HG02840 (cell line): ENCODE data around the gene RXYLT1.
A peak's percentile ranks its signal among the peaks of the same experiment; 100 is the strongest.
"Not testable (repeated sequence)": the region's sequence is repeated elsewhere in the genome, so short reads cannot be mapped to it uniquely, and the experiment has no call there.

ENCODE experiments used
- ATAC-seq: cut with Tn5 transposase; IDR thresholded peaks from one replicate; pipeline ENCODE4 v1.9.1; 2021; ENCODE audit warnings: mild to moderate bottlenecking, moderate library complexity, moderate number of reproducible peaks; ENCODE audit not compliant: unreplicated experiment, low FRiP score

RXYLT1 gene

DNA sequence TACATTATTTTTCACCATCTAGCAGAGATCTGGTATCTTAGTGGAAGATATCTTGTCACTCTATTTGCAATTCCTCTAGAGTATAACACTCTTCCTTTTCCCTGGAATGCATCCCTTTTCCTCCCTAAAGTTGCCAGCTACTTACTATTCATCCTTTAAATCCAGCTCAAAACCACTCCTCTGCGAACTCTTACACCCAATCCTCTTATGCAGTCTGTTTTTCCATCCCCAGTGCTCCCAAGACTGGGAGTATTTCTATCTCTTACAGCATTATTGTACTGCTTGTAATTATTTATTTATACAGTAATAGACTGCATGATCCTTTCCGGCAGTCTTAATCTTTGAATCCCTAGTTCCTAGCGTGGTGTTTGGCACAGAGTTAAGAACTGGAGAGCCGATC, 61.9 kb downstream of the RXYLT1 start:
- ATAC-seq, result no peak

DNA sequence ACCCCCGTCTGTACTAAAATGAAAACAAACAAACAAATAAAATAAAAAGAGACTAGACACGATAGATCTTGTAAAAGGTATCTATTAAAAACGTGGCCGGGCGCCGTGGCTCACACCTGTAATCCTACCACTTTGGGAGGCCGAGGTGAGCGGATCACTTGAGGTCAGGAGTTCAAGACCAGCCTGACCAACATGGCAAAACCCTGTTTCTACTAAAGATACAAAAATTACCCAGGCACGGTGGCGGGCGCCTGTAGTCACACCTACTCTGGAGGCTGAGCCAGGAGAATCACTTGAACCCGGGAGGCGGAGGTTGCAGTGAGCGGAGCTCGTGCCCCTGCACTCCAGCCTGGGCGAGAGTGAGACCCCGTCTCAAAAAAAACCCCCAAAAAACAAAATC, 63.0 kb downstream of the RXYLT1 start:
- ATAC-seq, result not testable (repeated sequence)

DNA sequence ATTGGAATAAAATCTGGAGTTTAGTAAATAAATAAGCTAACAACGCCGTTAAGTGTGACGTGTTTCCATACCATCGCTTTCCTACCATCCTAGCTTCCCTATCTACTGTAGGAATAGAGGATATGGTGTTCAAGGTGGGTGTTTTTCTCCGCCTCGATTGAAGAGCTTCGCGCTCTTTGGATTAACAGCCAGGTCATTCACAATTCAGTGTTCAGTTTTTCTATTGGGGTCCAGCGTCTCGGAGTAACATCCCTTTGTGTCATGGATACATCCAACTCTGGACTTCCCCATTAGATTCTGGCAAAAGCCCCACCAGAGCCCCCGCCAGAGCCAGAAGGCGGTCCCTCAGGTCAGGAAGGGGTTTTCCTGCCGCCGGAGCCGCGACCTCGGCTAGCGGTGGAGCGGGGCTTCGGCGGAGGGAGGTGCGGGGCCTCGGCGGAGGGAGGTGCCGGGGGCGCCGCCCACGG, 63.6 kb downstream of the RXYLT1 start:
- no peak for ATAC-seq

DNA sequence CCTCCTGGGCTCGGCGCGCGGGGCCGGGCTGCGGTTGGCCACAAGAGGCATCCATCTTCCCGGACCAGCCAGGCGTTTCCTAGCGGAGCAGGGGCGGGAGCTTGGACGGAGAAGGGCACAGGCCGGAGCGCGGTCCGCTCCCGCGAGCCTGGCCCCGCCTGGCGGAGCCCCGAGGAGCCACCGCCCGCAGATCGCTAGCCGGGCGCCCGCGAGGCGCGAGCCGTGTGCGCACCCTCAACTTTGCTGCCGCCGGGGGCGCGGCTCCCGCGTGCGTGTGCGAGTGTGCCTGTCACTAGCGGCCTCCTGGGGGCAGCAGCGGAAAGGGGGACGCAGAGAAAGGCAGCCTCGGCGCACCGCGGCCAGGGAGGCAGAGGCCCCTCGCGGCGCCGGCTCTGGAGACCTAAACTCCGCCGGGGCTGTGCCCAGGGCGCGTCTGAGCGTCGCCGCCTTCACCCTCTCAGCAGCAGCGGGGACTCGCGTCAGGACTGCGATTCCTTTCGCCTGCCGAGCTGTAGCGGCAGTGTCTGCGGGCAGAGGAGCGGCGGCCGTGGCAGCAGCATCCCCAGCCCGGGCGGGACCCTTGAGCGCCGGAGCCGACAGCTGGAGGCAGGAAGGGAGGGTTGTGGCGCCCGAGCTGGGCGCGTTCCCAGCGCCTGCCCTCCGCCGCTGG, 64.1 kb downstream of the RXYLT1 start:
- ATAC-seq, result peak; percentile 95

DNA sequence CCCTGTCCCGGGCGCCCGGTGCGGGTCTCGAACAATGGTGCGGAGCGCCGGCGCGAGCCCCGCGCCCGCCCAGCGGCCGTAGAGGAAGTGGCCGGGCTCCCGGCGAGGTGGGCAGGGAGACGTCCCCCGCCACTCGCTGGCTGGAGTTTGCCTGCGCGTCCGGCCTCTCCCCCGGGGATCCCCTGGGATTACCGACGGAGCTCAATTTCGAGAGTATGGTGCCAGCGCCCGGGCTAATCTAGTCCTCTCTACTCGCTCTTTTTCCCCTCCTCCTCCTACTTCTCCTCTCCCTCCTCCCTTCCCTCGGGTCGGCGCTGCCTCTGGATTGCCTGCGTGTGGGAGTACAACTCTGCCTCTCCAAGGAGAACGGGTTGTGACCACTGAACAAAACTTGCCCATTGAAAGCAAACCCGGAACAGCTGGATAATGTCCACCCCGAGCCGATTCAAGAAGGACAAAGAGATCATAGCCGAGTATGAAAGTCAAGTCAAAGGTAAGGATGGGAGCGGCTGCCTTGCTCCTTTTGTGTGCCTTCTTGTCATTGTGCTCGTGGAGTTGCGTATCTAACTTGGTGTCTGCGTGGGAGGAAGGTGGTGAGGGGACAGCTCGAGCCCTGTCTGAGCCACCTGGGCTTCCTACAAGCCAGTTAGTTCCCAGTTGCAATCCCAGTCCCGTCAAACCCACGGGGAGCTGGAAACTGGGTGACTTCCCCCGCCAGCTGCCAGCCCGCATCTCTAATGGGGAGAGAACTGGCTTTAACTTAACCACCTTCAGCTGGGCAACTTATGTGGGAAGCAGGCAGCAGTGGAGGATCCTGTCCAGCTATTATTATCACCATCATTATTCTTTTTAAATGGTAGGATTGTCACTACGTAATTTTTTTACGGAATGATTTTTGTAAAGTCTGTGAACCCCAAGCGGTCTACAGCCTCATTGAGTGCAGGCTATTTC, 65.0 kb downstream of the RXYLT1 start, which contains the start of gene SRGAP1:
SRGAP1 (plus strand) TSS at position 310 of the 951 bp plus-strand sequence; CDS start at position 427, 117 bp downstream.
- peak; percentile 28 for ATAC-seq

DNA sequence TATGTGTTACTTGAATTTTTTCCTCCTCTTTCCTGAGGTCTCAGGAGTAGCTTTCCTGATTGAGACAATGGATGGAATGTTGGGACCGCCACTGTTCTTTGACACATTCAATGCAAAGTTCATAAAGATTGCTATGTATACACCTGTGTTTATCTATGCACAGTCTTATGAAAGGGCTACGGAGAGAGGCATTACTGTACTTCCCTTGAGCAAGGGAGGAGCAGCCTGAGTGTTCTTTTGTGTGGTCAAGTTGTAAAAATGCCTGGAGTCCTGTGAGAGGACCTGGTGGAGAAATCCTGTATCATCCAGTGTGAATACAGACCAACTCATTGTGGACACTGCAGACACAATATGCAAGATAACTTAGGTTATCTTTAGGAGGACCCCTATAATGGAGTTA, 66.0 kb downstream of the RXYLT1 start:
- no peak for ATAC-seq

DNA sequence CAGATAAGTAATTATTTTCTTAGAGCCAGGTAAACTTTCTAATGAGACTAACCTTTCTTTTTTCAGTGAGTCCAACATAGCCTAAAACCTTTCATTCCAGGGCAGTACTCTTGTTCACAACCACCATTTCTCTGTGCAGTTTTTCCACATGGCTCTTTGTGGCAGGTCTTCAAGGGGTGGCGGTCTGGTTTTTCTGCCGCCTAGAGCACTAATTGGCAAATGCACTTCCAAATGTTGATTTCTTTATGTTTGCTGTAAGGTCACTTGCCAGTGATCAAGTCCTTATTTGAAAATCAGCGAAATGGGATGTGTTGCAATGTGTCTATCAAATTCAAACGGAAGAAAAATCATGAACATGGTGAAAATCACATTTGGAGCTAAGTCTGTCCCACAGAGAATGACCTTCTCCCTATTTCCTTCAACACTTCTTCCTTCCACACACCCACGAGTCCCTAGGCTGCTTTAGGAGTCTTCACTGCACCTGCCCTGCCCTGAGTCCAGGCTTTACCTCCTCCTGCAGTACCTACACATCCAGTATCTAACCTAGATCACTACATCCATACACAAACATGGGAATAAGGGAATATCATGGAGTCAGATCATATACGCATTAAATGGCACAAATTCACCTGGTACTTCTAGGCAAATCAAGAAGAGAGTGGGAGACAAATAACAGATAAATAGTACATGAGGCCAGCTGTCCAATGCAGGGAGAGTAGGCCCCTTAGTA, 66.7 kb downstream of the RXYLT1 start:
- no peak for ATAC-seq

DNA sequence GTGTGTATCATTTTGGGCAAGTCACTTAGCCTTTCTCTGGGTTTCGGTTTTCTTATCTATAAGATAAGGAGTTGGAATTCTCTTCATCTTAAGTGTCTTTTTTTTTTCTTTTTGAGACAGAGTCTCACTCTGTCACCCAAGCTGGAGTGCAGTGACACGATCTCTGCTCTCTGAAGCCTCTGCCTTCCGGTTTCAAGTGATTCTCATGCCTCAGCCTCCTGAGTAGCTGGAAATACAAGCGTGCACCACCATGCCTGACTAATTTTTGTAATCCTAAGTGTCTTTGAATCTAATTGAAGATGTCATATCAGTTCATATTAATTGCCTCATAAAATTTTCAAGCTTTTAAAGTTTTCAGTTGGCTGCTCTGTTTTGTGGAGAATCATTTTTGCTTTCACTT, 68.7 kb downstream of the RXYLT1 start:
- no peak for ATAC-seq

DNA sequence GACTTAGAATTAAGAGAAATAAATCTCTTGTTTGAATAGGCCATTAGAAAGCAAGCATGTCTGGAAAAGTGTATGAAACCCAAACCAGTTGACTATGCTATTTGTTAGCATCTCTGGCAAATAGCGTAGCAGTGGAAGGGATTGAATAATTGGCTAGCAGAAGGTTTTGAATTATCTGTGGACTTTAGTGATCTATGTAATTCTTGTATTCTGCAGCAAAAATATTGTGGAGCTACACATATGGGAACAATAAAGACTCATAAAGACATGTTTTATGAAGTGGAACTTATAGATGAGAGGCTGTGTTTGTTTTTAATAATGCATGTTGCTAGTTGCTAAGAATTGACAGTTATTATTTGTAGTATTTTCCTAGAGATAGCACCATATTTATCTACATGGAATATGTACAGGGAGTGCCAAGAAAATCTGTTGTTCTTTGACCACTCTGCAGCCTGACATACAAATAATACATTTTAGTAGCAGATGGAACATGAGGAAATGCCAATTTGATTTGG, 69.5 kb downstream of the RXYLT1 start:
- no peak for ATAC-seq

DNA sequence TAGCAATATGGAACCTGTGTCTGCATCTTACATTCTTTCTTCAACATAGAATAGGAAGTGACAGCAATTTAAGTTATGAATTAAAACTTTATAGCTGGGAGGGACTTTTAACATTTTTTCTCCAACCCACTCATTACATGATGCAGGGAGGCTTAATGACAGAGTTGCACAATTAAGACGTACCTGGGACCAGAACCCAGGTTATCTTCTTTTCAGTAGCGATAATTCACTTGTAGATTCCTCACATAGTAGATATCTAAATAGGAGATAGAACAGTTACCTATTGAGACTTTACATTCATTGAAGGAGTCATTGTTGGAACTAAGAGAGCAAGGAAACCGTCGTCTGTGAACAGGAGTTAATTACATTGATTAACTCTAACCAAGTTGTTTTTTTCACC, 69.9 kb downstream of the RXYLT1 start:
- no peak for ATAC-seq

DNA sequence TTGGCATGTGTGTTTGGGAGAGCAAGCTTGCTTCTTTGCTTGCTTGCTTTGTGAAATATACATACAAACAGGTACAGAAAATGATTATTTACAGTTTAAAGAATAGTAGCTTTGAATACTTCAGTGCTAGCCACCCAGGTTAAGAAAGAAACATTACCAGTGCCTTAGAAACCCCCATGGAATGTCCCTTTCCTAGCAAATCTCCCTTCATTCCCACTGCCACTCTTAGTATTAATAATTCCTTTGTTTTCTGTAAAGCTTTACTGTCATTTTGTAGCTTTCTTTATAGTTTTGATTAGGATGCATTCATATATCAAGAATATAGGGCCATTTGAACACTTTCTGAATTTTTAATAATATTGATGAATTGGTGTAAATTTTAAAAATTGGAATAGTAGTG, 74.3 kb downstream of the RXYLT1 start:
- no peak for ATAC-seq

DNA sequence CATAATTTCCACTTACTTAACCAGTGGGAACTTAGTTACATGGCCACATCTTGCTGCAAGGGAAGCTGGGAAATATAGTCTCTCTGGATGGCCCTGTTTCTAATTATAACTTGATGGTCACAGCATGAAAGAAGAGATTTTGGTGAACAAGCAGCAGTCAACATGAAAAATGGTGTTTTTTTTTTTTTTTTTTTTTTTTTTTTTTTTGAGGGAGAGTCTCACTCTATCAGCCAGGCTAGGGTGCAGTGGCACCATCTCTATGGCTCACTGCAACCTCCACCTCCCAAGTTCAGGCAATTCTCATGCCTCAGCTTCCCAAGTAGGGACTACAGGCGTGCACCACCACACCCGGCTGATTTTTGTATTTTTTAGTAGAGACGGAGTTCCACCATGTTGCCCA, 75.6 kb downstream of the RXYLT1 start:
- no peak for ATAC-seq

DNA sequence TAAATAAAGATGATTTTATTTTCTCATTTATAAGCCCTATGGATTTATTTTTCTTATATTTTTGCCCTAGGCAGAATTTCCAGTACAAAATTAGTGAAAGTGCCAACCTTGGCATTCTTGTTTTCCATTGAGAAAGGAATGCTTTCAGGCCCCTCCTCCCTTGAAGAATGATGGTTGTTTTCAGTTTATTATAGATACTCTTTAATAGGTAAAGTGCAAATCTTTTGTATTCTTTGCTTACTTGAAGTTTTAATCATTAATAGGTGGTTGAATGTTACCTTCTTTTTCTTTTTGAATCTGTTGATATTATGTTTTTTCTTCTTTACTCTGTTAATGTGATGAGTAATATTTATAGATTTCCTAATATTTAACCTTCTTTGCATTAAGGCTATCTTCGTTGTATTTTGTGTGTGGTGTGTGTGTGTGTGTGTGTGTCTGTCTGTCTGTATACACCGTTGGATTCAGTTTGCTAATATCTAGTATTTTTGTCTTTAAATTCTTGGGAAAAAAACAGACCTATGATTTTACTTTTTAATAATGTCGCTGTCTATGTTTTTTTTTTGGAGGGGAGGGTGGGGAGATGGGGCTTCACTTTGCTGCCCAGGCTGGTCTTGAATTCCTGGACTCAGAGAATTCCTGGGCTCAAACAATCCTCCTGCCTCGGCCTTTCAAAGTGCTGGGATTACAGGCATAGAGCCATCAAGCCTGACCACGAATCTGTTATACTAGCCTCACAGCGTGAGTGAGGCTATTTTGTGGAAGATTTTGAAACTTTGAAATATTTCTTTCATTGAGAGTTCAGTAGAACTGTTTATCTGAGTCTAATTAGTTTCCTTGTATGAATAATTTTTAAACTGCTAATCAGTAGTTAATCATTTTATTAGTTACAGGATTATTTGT, 78.3 kb downstream of the RXYLT1 start:
- ATAC-seq, result no peak
